Measurements from ENCODE around the gene NT5C2. TPM values are rescaled to one million over a fixed set of nuclear protein-coding genes. Genes with fewer than 3 reads are reported as not detected.

NT5C2 gene
- total RNA-seq, 1 experiment from 2014 or later: 70.0 TPM

GRCh38 chr10:103042908-103043307 lies 150.2 kb downstream of the NT5C2 start:
- intact Hi-C loops (cut with micrococcal nuclease; ENCODE audit: unreplicated experiment): loop anchor here (10.0 kb wide), 1 partner anchor 58 kb away; no protein-coding TSS in a partner anchor
- Mint-ChIP-seq H3K4me1 (ENCODE audit: low read depth, unreplicated experiment) (no peaks in the 10 kb centered on the region), H3K27me3 (ENCODE audit: unreplicated experiment) (peaks cover 11% of the 10 kb centered on the region), H3K27ac (ENCODE audit: unreplicated experiment) (no peak overlapping the region), H3K9me3 (ENCODE audit: low read depth, unreplicated experiment) (no peaks in the 10 kb centered on the region), H3K36me3 (ENCODE audit: insufficient read depth, unreplicated experiment) (no peaks in the 10 kb centered on the region), H3K4me3 (ENCODE audit: low read depth, unreplicated experiment) (no peak overlapping the region)
- no TSS peak for BruUV-seq (replicated peaks)
- CTCF ChIA-PET: no interaction called here
- TF ChIP-seq CTCF (IDR thresholded peaks at IDR 0.05; ENCODE audit: unreplicated experiment): no peak
- DNase-seq: no peak

- CTCF ChIA-PET: no interaction called here
- intact Hi-C loops (cut with micrococcal nuclease; ENCODE audit: unreplicated experiment): loop anchor here (10.0 kb wide), 1 partner anchor 57 kb away; no protein-coding TSS in a partner anchor
- BruUV-seq (replicated peaks): no TSS peak
Observed at GRCh38 chr10:103042129-103042528, 150.9 kb downstream of the NT5C2 start.

GRCh38 chr10:103041391-103041790 lies 151.7 kb downstream of the NT5C2 start:
- Mint-ChIP-seq H3K4me3 (ENCODE audit: low read depth, unreplicated experiment) (no peak overlapping the region), H3K36me3 (ENCODE audit: insufficient read depth, unreplicated experiment) (no peaks in the 10 kb centered on the region), H3K4me1 (ENCODE audit: low read depth, unreplicated experiment) (no peaks in the 10 kb centered on the region), H3K9me3 (ENCODE audit: low read depth, unreplicated experiment) (no peaks in the 10 kb centered on the region), H3K27me3 (ENCODE audit: unreplicated experiment) (peaks cover 11% of the 10 kb centered on the region), H3K27ac (ENCODE audit: unreplicated experiment) (no peak overlapping the region)
- intact Hi-C loops (cut with micrococcal nuclease; ENCODE audit: unreplicated experiment): loop anchor here (10.0 kb wide), 1 partner anchor 57 kb away; no protein-coding TSS in a partner anchor
- CTCF ChIA-PET: no interaction called here
- TF ChIP-seq CTCF (IDR thresholded peaks at IDR 0.05; ENCODE audit: unreplicated experiment): no peak
- DNase-seq: no peak
- no TSS peak for BruUV-seq (replicated peaks)

More at GRCh38 chr10:103042129-103042528, 150.9 kb downstream of the NT5C2 start:
- Mint-ChIP-seq H3K36me3 (ENCODE audit: insufficient read depth, unreplicated experiment) (no peaks in the 10 kb centered on the region), H3K9me3 (ENCODE audit: low read depth, unreplicated experiment) (no peaks in the 10 kb centered on the region), H3K27ac (ENCODE audit: unreplicated experiment) (no peak overlapping the region), H3K4me3 (ENCODE audit: low read depth, unreplicated experiment) (no peak overlapping the region), H3K4me1 (ENCODE audit: low read depth, unreplicated experiment) (no peaks in the 10 kb centered on the region), H3K27me3 (ENCODE audit: unreplicated experiment) (peaks cover 11% of the 10 kb centered on the region)
- no peak for DNase-seq
- TF ChIP-seq CTCF (IDR thresholded peaks at IDR 0.05; ENCODE audit: unreplicated experiment): no peak

GRCh38 chr10:103040418-103040817 lies 152.7 kb downstream of the NT5C2 start:
- Mint-ChIP-seq H3K9me3 (ENCODE audit: low read depth, unreplicated experiment) (no peaks in the 10 kb centered on the region), H3K4me1 (ENCODE audit: low read depth, unreplicated experiment) (no peaks in the 10 kb centered on the region), H3K27me3 (ENCODE audit: unreplicated experiment) (peaks cover 11% of the 10 kb centered on the region), H3K27ac (ENCODE audit: unreplicated experiment) (no peak overlapping the region), H3K4me3 (ENCODE audit: low read depth, unreplicated experiment) (no peak overlapping the region), H3K36me3 (ENCODE audit: insufficient read depth, unreplicated experiment) (no peaks in the 10 kb centered on the region)
- intact Hi-C loops (cut with micrococcal nuclease; ENCODE audit: unreplicated experiment): loop anchor here (10.0 kb wide), 1 partner anchor 56 kb away; no protein-coding TSS in a partner anchor
- no peak for TF ChIP-seq CTCF (IDR thresholded peaks at IDR 0.05; ENCODE audit: unreplicated experiment)
- BruUV-seq (replicated peaks): no TSS peak
- no peak for DNase-seq
- CTCF ChIA-PET: interaction anchor here (0.5 to 0.6 kb wide), 2 partner anchors 35 to 251 kb away, joined by 3 to 4 read pairs; no protein-coding TSS in a partner anchor
